HG03521 (cell line): ENCODE measurements around the gene TAOK3.

Source experiments
- ATAC-seq: cut with Tn5 transposase; IDR thresholded peaks from one replicate; pipeline ENCODE4 v1.9.1; 2021; ENCODE audit warnings: mild to moderate bottlenecking, moderate library complexity; ENCODE audit not compliant: unreplicated experiment

Gene TAOK3

GRCh38 chr12:118102609-118103008, 270.1 kb downstream of the TAOK3 start:
- no peak for ATAC-seq

- ATAC-seq: no peak
Measured at GRCh38 chr12:118102070-118102469, 270.6 kb downstream of the TAOK3 start.

- no peak for ATAC-seq
Measured at GRCh38 chr12:118101051-118101450, 271.7 kb downstream of the TAOK3 start.
